BLaER1 treated with 17β-estradiol and CSF1 and Interleukin-3, amounts not matched to agents 10 nM and 100 nM (cell line): ENCODE results near the gene CARD14.
A peak's percentile ranks its signal among the peaks of the same experiment; 100 is the strongest.

Experiments used
- H3K27ac ChIP-seq, 11 experiments: shearing (Covaris generic); formaldehyde crosslinking; 2 replicates each; pipeline ENCODE4 v1.8.1; 2022
- H3K27me3 ChIP-seq, 11 experiments: shearing (Covaris generic); formaldehyde crosslinking; 2 replicates each; pipeline ENCODE4 v1.8.1; 2022
- H3K36me3 ChIP-seq, 11 experiments: shearing (Covaris generic); formaldehyde crosslinking; 2 replicates each; pipeline ENCODE4 v1.8.1; 2022
- H3K4me1 ChIP-seq, 10 experiments: shearing (Covaris generic); formaldehyde crosslinking; 2 replicates each; pipeline ENCODE4 v1.8.1; 2022
- H3K4me2 ChIP-seq, 11 experiments: shearing (Covaris generic); formaldehyde crosslinking; 2 replicates each; pipeline ENCODE4 v1.8.1; 2022
- H3K4me3 ChIP-seq, 10 experiments: shearing (Covaris generic); formaldehyde crosslinking; 2 replicates each; pipeline ENCODE4 v1.8.1; 2022
- H3K9ac ChIP-seq, 11 experiments: shearing (Covaris generic); formaldehyde crosslinking; 2 replicates each; pipeline ENCODE4 v1.8.1; 2022
- H3K9me3 ChIP-seq, 11 experiments: shearing (Covaris generic); formaldehyde crosslinking; replicated peaks in 1 of 11; 2 replicates each; pipeline ENCODE4 v1.8.1; 2022
- H4K20me1 ChIP-seq, 11 experiments: shearing (Covaris generic); formaldehyde crosslinking; 2 replicates each; pipeline ENCODE4 v1.8.1; 2022
- Cebpa-rat ChIP-seq, 11 experiments: shearing (Covaris generic); IDR thresholded peaks; 2 replicates each; pipeline ENCODE4 v1.8.1; 2022

Gene CARD14

GRCh38 chr17:80224683-80225082, 54.9 kb downstream of the CARD14 start:
- Histone ChIP-seq H3K4me2 (no peak overlapping the region), H3K9me3 (no peaks in the 10 kb centered on the region), H3K4me3 (no peak overlapping the region), H4K20me1 (peaks cover 7 to 48% (median 16%) of the 10 kb centered on the region in 11 experiments; a peak in 13 of 22 replicates), H3K9ac (no peak overlapping the region), H3K27ac (no peak overlapping the region), H3K4me1 (peaks cover 18 to 32% (median 24%) of the 10 kb centered on the region in 10 experiments), H3K36me3 (peaks cover 0 to 70% (median 0%) of the 10 kb centered on the region in 11 experiments; a peak in 4 of 22 replicates), H3K27me3 (peaks cover 6 to 38% (median 23%) of the 10 kb centered on the region in 11 experiments; a peak in 21 of 22 replicates)
- no peak for TF ChIP-seq Cebpa-rat (IDR thresholded peaks at IDR 0.05)

GRCh38 chr17:80225230-80225629, 55.4 kb downstream of the CARD14 start:
- no peak overlapping the region for H3K4me2 ChIP-seq
- H4K20me1 ChIP-seq = peaks cover 7 to 48% (median 12%) of the 10 kb centered on the region in 11 experiments; a peak in 13 of 22 replicates
- H3K9me3 ChIP-seq = peaks cover 0 to 4% (median 0%) of the 10 kb centered on the region in 11 experiments; a peak in 4 of 22 replicates
- H3K27me3 ChIP-seq = peaks cover 6 to 32% (median 18%) of the 10 kb centered on the region in 11 experiments; a peak in 21 of 22 replicates
- no peak overlapping the region for H3K4me3 ChIP-seq
- no peak for TF ChIP-seq Cebpa-rat (IDR thresholded peaks at IDR 0.05)
- H3K4me1 ChIP-seq = peaks cover 18 to 31% (median 22%) of the 10 kb centered on the region in 10 experiments
- peaks cover 0 to 75% (median 0%) of the 10 kb centered on the region in 11 experiments; a peak in 4 of 22 replicates for H3K36me3 ChIP-seq
- no peak overlapping the region for H3K9ac ChIP-seq
- no peak overlapping the region for H3K27ac ChIP-seq

GRCh38 chr17:80227156-80227555, 57.3 kb downstream of the CARD14 start:
- Histone ChIP-seq H3K27me3 (peaks cover 0 to 14% (median 0%) of the 10 kb centered on the region in 11 experiments; a peak in 7 of 22 replicates), H4K20me1 (peaks cover 0 to 34% (median 3%) of the 10 kb centered on the region in 11 experiments; a peak in 6 of 22 replicates), H3K36me3 (peaks cover 0 to 86% (median 1%) of the 10 kb centered on the region in 11 experiments; a peak in 7 of 22 replicates), H3K9ac (no peak overlapping the region), H3K4me2 (no peak overlapping the region), H3K27ac (no peak overlapping the region), H3K9me3 (peaks cover 10 to 24% (median 13%) of the 10 kb centered on the region in 11 experiments), H3K4me3 (no peak overlapping the region), H3K4me1 (peaks cover 7 to 19% (median 12%) of the 10 kb centered on the region in 10 experiments; a peak in 17 of 20 replicates)
- no peak for TF ChIP-seq Cebpa-rat (IDR thresholded peaks at IDR 0.05)

- H4K20me1 ChIP-seq = peaks cover 0 to 32% (median 3%) of the 10 kb centered on the region in 11 experiments; a peak in 5 of 22 replicates
- no peak overlapping the region for H3K27ac ChIP-seq
- peaks cover 7 to 16% (median 12%) of the 10 kb centered on the region in 10 experiments; a peak in 17 of 20 replicates for H3K4me1 ChIP-seq
- no peak overlapping the region for H3K9ac ChIP-seq
- peaks cover 0 to 9% (median 0%) of the 10 kb centered on the region in 11 experiments; a peak in 6 of 22 replicates for H3K27me3 ChIP-seq
- no peak for TF ChIP-seq Cebpa-rat (IDR thresholded peaks at IDR 0.05)
- H3K36me3 ChIP-seq = peaks cover 0 to 86% (median 5%) of the 10 kb centered on the region in 11 experiments; a peak in 10 of 22 replicates
- H3K4me3 ChIP-seq = no peak overlapping the region
- peaks cover 15 to 29% (median 18%) of the 10 kb centered on the region in 11 experiments for H3K9me3 ChIP-seq
- no peak overlapping the region for H3K4me2 ChIP-seq
These were observed 57.8 kb downstream of the CARD14 start for GRCh38 chr17:80227666-80228065.

GRCh38 chr17:80228477-80228876, 58.6 kb downstream of the CARD14 start:
- peaks cover 0 to 26% (median 0%) of the 10 kb centered on the region in 11 experiments; a peak in 4 of 22 replicates for H4K20me1 ChIP-seq
- H3K9ac ChIP-seq = no peak overlapping the region
- H3K9me3 ChIP-seq = peaks cover 23 to 37% (median 27%) of the 10 kb centered on the region in 11 experiments
- peaks cover 0 to 2% (median 0%) of the 10 kb centered on the region in 11 experiments; a peak in 3 of 22 replicates for H3K27me3 ChIP-seq
- no peak for TF ChIP-seq Cebpa-rat (IDR thresholded peaks at IDR 0.05)
- no peak overlapping the region for H3K27ac ChIP-seq
- H3K4me3 ChIP-seq = no peak overlapping the region
- H3K36me3 ChIP-seq = peaks cover 0 to 86% (median 8%) of the 10 kb centered on the region in 11 experiments; a peak in 10 of 22 replicates
- H3K4me1 ChIP-seq = peaks cover under 1 to 10% (median 6%) of the 10 kb centered on the region in 10 experiments; a peak in 16 of 20 replicates
- H3K4me2 ChIP-seq = no peak overlapping the region

GRCh38 chr17:80229011-80229410, 59.2 kb downstream of the CARD14 start:
- Histone ChIP-seq H3K27me3 (no peaks in the 10 kb centered on the region), H3K9me3 (peaks cover 28 to 42% (median 32%) of the 10 kb centered on the region in 11 experiments), H3K36me3 (peaks cover 0 to 91% (median 8%) of the 10 kb centered on the region in 11 experiments; a peak in 10 of 22 replicates), H3K27ac (no peak overlapping the region), H3K4me1 (peaks cover 0 to 5% (median under 1%) of the 10 kb centered on the region in 10 experiments; a peak in 5 of 20 replicates), H4K20me1 (peaks cover 0 to 25% (median 0%) of the 10 kb centered on the region in 11 experiments; a peak in 4 of 22 replicates), H3K4me2 (no peak overlapping the region), H3K9ac (no peak overlapping the region), H3K4me3 (no peak overlapping the region)
- no peak for TF ChIP-seq Cebpa-rat (IDR thresholded peaks at IDR 0.05)

- no peak for TF ChIP-seq Cebpa-rat (IDR thresholded peaks at IDR 0.05)
These were observed 62.6 kb downstream of the CARD14 start for GRCh38 chr17:80232438-80232837.

GRCh38 chr17:80233202-80233601, 63.4 kb downstream of the CARD14 start:
- no peak overlapping the region for H3K27ac ChIP-seq
- H3K4me1 ChIP-seq = peaks cover 0 to 3% (median 0%) of the 10 kb centered on the region in 10 experiments; a peak in 1 of 20 replicates
- H3K9ac ChIP-seq = no peak overlapping the region
- no peak overlapping the region for H3K4me3 ChIP-seq
- H3K4me2 ChIP-seq = no peak overlapping the region
- peaks cover 0 to 9% (median 0%) of the 10 kb centered on the region in 11 experiments; a peak in 1 of 22 replicates for H4K20me1 ChIP-seq
- peaks cover 0 to 99% (median 8%) of the 10 kb centered on the region in 11 experiments; a peak in 11 of 22 replicates for H3K36me3 ChIP-seq
- H3K9me3 ChIP-seq = peaks cover 50 to 69% (median 55%) of the 10 kb centered on the region in 11 experiments
- no peak for TF ChIP-seq Cebpa-rat (IDR thresholded peaks at IDR 0.05)
- H3K27me3 ChIP-seq = no peaks in the 10 kb centered on the region

More at GRCh38 chr17:80232438-80232837, 62.6 kb downstream of the CARD14 start:
- Histone ChIP-seq H3K36me3 (peaks cover 0 to 99% (median 8%) of the 10 kb centered on the region in 11 experiments; a peak in 11 of 22 replicates), H3K9ac (no peak overlapping the region), H3K9me3 (peaks cover 50 to 69% (median 55%) of the 10 kb centered on the region in 11 experiments), H3K4me3 (peak overlapping the region in 1 of 10 experiments; percentile 13; a peak in 2 of 20 replicates), H3K4me1 (peaks cover 0 to 4% (median 0%) of the 10 kb centered on the region in 10 experiments; a peak in 1 of 20 replicates), H3K27ac (no peak overlapping the region), H4K20me1 (peaks cover 0 to 13% (median 0%) of the 10 kb centered on the region in 11 experiments; a peak in 3 of 22 replicates), H3K27me3 (no peaks in the 10 kb centered on the region), H3K4me2 (no peak overlapping the region)

- H3K9ac ChIP-seq = no peak overlapping the region
- H3K27me3 ChIP-seq = no peaks in the 10 kb centered on the region
- H3K9me3 ChIP-seq = peaks cover 35 to 52% (median 46%) of the 10 kb centered on the region in 11 experiments
- no peak for TF ChIP-seq Cebpa-rat (IDR thresholded peaks at IDR 0.05)
- H3K4me2 ChIP-seq = no peak overlapping the region
- no peak overlapping the region for H3K4me3 ChIP-seq
- H3K4me1 ChIP-seq = no peaks in the 10 kb centered on the region
- H3K36me3 ChIP-seq = peaks cover 0 to 97% (median 8%) of the 10 kb centered on the region in 11 experiments; a peak in 11 of 22 replicates
- H3K27ac ChIP-seq = no peak overlapping the region
- H4K20me1 ChIP-seq = no peaks in the 10 kb centered on the region
These were observed 67.1 kb downstream of the CARD14 start for GRCh38 chr17:80236911-80237310.
